ENCODE measurements around the gene MBP.
A peak's percentile ranks its signal among the peaks of the same experiment; 100 is the strongest.

The MBP gene

GRCh38 chr18:77098538-77099174 is 33.9 kb downstream of the MBP start:
- no peak for DNase-seq

GRCh38 chr18:77098029-77098428 is 34.6 kb downstream of the MBP start:
- no peak for DNase-seq

GRCh38 chr18:77096936-77097886 is 35.4 kb downstream of the MBP start:
- DNase-seq, result no peak

GRCh38 chr18:77095391-77096371 is 36.9 kb downstream of the MBP start:
- DNase-seq, result no peak

- DNase-seq, result no peak
These were observed 39.0 kb downstream of the MBP start for GRCh38 chr18:77093586-77093985.

GRCh38 chr18:77093067-77093430 is 39.5 kb downstream of the MBP start:
- DNase-seq, result no peak

- no peak for DNase-seq
These were observed 40.2 kb downstream of the MBP start for GRCh38 chr18:77092104-77093066.

GRCh38 chr18:77091366-77091765 is 41.2 kb downstream of the MBP start:
- DNase-seq, result no peak

- no peak for DNase-seq
These were observed 41.9 kb downstream of the MBP start for GRCh38 chr18:77090546-77091174.

- DNase-seq, result no peak
These were observed 42.8 kb downstream of the MBP start for GRCh38 chr18:77089723-77090285.

- no peak for DNase-seq
These were observed 43.4 kb downstream of the MBP start for GRCh38 chr18:77088963-77089722.

GRCh38 chr18:77087393-77088141 is 45.0 kb downstream of the MBP start:
- no peak for DNase-seq

- no peak for DNase-seq
These were observed 45.8 kb downstream of the MBP start for GRCh38 chr18:77086656-77087392.

- peak in 1 of 2 donors; percentile 21 for DNase-seq
These were observed 46.5 kb downstream of the MBP start for GRCh38 chr18:77086034-77086433.

- no peak for DNase-seq
These were observed 47.9 kb downstream of the MBP start for GRCh38 chr18:77084688-77085035.

GRCh38 chr18:77082316-77082955 is 50.1 kb downstream of the MBP start:
- no peak for DNase-seq

GRCh38 chr18:77081390-77081778 is 51.2 kb downstream of the MBP start:
- DNase-seq, result peak in 1 of 2 donors; percentile 55

Measured in bone marrow (tissue), 2 donors.